NK-92 (cell line): ENCODE results near the gene ANKRD1.
"Not testable (repeated sequence)": the region's sequence is repeated elsewhere in the genome, so short reads cannot be mapped to it uniquely, and the experiment has no call there.

ENCODE experiments used
- DNase-seq: peaks from one replicate; lab custom pipeline; 2025; ENCODE audit not compliant: unreplicated experiment; lab: John Stamatoyannopoulos, UW

ANKRD1 gene

DNA sequence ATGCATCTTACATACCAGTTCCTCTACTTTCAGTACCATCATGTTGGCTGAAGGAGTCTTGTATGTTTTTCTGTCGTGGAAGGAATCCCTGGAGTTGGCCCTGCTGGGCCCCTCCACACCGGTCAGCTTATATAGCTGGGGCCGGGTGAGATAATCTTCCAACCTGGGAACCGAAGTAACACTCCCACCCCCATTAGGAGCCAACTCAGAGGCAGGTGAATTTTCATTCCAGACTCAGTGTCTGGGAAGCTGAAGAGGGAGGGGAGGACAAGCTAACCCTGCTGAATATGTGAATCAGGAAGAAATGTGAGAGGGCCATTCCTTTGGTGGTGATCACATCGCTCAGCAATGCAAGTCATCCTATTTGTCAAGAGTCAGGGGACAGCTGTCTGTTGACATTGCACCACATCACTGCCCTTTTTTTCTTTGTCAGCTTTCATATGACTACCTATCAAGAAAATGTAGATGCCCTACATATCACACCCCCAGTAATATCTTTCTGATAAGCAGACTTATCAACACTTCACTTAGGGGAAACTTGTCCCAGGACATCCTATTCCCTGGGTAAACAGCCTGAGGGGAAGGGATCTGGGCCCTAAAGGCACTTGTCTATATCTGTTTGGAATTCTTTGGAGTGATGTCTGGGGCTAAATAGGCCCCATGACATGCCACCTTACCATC, at the start of gene ANKRD1:
ANKRD1 (minus strand) TSS at position 102 of the 681 bp plus-strand sequence; CDS start at position 42, 60 bp downstream.
- DNase-seq: no peak

DNA sequence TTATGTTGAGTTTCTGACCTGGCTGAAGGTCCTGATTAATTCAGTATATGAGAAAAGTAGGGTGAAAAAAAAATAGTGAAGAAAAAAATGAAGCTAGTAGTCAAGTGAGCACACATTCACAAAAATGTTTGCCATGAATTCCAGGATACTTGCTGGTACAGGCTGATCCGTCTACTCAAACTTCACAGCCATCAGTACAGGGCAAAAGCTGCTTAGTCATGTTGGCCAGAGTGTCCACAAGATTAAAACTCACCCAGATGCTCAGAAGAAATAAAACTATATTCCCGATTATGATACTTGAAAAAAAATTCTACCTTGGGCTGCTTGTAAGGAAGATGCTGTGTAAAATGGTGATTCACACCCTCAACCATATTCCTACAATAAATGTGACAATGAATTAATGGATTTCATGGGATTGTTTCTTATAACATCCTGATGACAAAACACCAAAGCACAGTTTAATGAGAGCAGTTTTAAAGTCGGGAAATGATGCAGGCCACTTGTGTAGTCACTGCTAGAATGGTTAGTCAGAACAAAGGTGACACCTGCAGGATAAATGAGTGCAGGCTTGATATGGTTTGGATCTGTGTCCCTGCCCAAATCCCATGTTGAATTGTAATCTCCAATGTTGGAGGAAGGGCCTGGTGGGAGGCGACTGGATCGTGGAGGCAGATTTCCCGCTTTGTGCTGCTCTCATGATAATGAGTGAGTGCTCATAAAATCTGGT, 49.2 kb upstream of the ANKRD1 start:
- DNase-seq: no peak

DNA sequence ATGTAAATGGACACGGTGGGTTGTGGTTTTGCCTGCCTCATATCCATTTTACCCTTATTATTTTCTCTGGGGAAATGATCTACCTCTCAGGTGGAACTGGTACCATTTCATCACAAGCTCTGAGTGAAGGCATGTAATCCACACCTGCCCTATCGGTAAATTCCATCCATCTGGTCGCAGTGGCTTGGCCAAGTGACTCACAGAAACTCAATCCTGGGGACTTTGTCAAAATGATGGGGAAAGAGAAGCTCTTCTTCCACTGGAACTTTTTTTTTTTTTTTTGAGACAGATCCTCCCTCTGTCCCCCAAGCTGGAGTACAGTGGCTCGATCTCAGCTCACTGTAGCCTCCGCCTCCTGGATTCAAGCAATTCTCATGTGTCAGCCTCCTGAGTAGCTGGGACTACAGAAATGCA, 48.2 kb upstream of the ANKRD1 start:
- DNase-seq: no peak

- no peak for DNase-seq
Observed at GRCh38 chr10:90968328-90969081, 47.6 kb upstream of the ANKRD1 start.

DNA sequence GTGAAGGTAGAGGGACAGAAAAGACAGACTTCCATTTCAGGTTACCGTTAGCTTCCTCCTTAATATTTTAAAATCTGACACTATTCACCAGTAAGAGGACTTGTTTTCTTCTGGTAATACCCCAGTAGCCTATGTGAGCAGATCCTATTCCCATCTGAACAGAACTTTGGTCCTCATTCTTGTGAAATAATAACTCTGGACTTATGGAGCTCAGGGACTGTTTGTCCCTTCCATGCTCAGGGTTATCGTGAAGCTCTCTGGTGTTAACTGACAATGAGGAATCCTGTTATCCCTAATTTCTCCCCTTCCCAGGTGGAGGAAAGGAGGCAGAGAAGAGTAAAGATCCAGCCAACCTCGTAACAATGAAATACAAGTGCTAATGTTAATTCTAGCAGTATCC, 47.0 kb upstream of the ANKRD1 start:
- no peak for DNase-seq

- DNase-seq: no peak
Observed at GRCh38 chr10:90966146-90966545, 45.3 kb upstream of the ANKRD1 start.

DNA sequence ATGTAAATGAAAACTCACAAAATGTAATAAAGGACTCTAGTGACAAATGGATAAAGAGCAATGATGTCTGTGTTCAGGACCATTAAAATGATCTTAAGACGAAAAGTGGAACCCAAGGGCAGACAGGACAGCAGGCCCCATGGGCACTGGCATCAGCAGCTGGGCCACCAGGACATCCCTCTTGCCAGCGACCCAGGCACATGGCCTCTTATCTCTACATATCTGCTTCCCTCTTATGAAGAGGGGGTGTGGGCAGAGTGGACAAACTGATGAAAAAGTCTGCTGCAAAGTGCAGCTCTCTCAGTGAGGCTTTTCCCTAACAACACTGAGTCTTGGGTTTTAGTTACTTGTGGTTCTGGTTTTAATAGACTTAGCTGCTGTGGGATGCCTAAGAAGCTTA, 44.8 kb upstream of the ANKRD1 start:
- no peak for DNase-seq

DNA sequence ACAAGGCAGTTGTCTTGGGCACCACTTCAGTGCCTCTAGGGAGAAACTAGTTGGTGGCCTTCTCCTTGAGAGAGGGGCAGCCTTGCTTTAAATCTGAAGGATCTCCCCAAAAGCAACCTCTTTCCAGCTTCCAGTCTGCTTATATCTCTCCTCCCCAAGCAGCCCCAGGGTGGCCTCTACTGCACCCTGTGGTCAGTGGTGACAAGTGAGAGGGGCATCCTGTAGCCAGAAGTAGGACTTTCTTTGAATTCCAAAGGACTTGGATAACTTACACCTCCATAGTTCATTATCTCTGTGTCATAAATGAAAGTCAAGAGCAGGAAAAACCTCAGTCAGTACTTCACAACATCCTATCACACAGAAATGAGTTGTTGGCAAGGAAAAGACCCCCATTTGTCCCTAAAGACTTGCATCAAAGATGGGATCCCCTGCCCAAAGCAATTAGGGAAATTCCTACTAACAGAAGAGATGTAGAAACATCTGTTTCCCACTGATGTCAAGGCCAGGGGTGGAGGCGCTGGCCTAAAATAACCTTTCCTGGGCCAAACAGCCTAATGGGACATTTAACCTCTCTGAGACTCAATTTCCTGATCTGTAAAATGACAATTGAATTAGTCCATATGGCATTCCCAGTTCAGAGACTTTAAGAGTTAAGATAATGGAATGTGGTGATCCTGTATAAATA, 44.0 kb upstream of the ANKRD1 start:
- no peak for DNase-seq

- DNase-seq: no peak
Observed at GRCh38 chr10:90963331-90963730, 42.4 kb upstream of the ANKRD1 start.

GRCh38 chr10:90960355-90960814, 39.5 kb upstream of the ANKRD1 start:
- no peak for DNase-seq

GRCh38 chr10:90959826-90960225, 38.9 kb upstream of the ANKRD1 start:
- no peak for DNase-seq

GRCh38 chr10:90958781-90959180, 37.9 kb upstream of the ANKRD1 start:
- DNase-seq: no peak

- no peak for DNase-seq
Observed at GRCh38 chr10:90947030-90947960, 26.4 kb upstream of the ANKRD1 start.

GRCh38 chr10:90945491-90946070, 24.7 kb upstream of the ANKRD1 start:
- DNase-seq: no peak

GRCh38 chr10:90944749-90945148, 23.9 kb upstream of the ANKRD1 start:
- no peak for DNase-seq

GRCh38 chr10:90942980-90943379, 22.1 kb upstream of the ANKRD1 start:
- DNase-seq: not testable (repeated sequence)

GRCh38 chr10:90939648-90940047, 18.8 kb upstream of the ANKRD1 start:
- DNase-seq: no peak

DNA sequence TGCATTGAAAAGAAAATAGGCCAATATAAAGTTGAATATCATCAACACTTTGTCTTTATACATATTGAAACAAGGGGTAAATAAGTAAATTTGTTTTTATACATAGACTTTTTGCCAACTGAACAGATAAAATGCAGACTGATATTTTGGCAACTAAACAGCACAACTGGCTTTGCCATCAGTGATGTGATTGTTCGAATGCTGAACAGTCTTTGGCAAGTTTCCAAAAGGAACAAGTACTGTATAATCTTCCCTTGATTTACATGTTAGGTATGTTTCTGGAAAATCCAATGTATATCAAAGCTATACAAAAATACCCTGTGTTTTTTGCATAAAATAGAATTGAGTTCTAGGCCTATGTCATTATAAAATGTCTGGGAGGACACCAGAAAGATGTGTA, 18.2 kb upstream of the ANKRD1 start:
- DNase-seq: no peak

DNA sequence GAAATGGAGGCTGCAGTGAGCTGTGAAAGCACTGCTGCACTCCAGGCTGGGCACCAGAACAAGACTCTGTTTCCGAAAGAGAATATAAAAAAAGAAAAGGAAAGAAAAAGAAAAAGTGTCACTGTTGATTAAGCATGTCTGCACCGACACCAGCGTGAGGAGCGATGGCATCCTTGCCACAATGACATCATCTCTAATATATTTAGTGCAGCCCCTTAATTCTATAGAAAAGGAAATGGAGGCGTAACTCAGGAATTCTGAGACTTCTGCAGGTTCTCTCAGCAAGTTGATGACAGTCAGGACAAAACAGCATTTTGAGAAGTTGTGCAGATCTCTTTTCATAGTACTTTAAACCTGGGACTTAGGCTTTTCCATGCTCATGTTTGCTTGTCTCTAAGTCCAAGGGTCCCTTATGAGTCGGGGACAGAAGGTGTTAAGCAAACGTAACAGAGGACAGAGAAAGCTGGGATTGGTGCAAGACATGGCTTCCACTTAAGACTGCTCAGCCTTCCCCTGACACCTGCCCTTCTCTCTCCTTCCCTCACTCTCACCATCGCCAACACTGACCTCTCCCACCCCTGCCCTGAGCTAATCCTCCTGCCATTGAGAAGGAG, 16.9 kb upstream of the ANKRD1 start:
- no peak for DNase-seq
